ENCODE results near the gene OTOG.
A peak's percentile ranks its signal among the peaks of the same experiment; 100 is the strongest.

The OTOG gene

GRCh38 chr11:17591293-17591692 is 44.2 kb downstream of the OTOG start:
- DNase-seq: peak; percentile 39

- peak; percentile 43 for DNase-seq
Measured at GRCh38 chr11:17593466-17594245, 46.6 kb downstream of the OTOG start.

- peak; percentile 43 for DNase-seq
Measured at GRCh38 chr11:17594686-17595192, 47.7 kb downstream of the OTOG start.

- peak; percentile 46 for DNase-seq
Measured at GRCh38 chr11:17595526-17596309, 48.7 kb downstream of the OTOG start.

GRCh38 chr11:17596310-17596669 is 49.2 kb downstream of the OTOG start:
- no peak for DNase-seq

GRCh38 chr11:17596711-17597110 is 49.7 kb downstream of the OTOG start:
- peak; percentile 62 for DNase-seq

- DNase-seq: peak; percentile 39
Measured at GRCh38 chr11:17597770-17598169, 50.7 kb downstream of the OTOG start.

- peak; percentile 88 for DNase-seq
Measured at GRCh38 chr11:17598700-17599459, 51.8 kb downstream of the OTOG start.

- DNase-seq: peak; percentile 41
Measured at GRCh38 chr11:17599460-17599925, 52.4 kb downstream of the OTOG start.

GRCh38 chr11:17600316-17601255 is 53.5 kb downstream of the OTOG start:
- DNase-seq: peak; percentile 48

GRCh38 chr11:17601256-17601671 is 54.2 kb downstream of the OTOG start:
- DNase-seq: peak; percentile 36

GRCh38 chr11:17601676-17602075 is 54.6 kb downstream of the OTOG start:
- DNase-seq: peak; percentile 24

GRCh38 chr11:17602105-17603001 is 55.3 kb downstream of the OTOG start:
- peak; percentile 44 for DNase-seq

- peak; percentile 50 for DNase-seq
Measured at GRCh38 chr11:17603056-17603825, 56.2 kb downstream of the OTOG start.

- DNase-seq: peak; percentile 50
Measured at GRCh38 chr11:17604201-17604914, 57.3 kb downstream of the OTOG start.

- DNase-seq: peak; percentile 21
Measured at GRCh38 chr11:17604915-17605233, 57.8 kb downstream of the OTOG start.

GRCh38 chr11:17605651-17606122 is 58.6 kb downstream of the OTOG start:
- peak; percentile 54 for DNase-seq

GRCh38 chr11:17606233-17607082 is 59.4 kb downstream of the OTOG start:
- DNase-seq: peak; percentile 39
